Panc1 (cell line): Measurements from ENCODE around the gene KDM1B. TPM values are rescaled to one million over a fixed set of nuclear protein-coding genes. Genes with fewer than 3 reads are reported as not detected.

Source experiments
- ATAC-seq: fragments of 200-7000 bp; cut with Tn5 transposase; 2 replicates; pipeline ENCODE4 v1.9.1; 2020; ENCODE audit warnings: mild to moderate bottlenecking, moderate library complexity
- BruUV-seq: library from RNA; stranded (reverse); fragments of 400-500 nt; replicated peaks from 2 replicates; lab custom pipeline; 2021; lab: Mats Ljungman, UMichigan
- CTCF ChIA-PET: fragments of 300-600 bp; sonication (Branson Sonifier 250); formaldehyde crosslinking; loops from one replicate; lab custom pipeline; 2022; ENCODE audit warnings: antibody characterized with exemption; lab: Charles Lee
- POLR2A ChIA-PET: fragments of 300-600 bp; sonication (Branson Sonifier 250); formaldehyde crosslinking; loops from one replicate; lab custom pipeline; 2022; ENCODE audit warnings: antibody characterized with exemption; lab: Charles Lee
- DNase-seq: peaks from one replicate; pipeline ENCODE4 v3.0.0-alpha.2; 2010; ENCODE audit warnings: low read depth, low spot score
- H3K27ac ChIP-seq: 2 replicates; pipeline ENCODE4 v1.5.1; 2011; ENCODE audit warnings: mild to moderate bottlenecking, low read length, inconsistent platforms
- H3K27me3 ChIP-seq: fragments of 200-500 bp; sonication (Bioruptor generic); 2 replicates; pipeline ENCODE4 v1.6.0; 2014; ENCODE audit warnings: low read length, inconsistent platforms; ENCODE audit not compliant: control insufficient read depth, insufficient read depth
- H3K36me3 ChIP-seq: fragments of 200-500 bp; sonication (Bioruptor generic); 2 replicates; pipeline ENCODE4 v1.5.1; 2014; ENCODE audit warnings: inconsistent platforms, mild to moderate bottlenecking, low read length, moderate library complexity; ENCODE audit not compliant: control insufficient read depth, insufficient read depth
- H3K4me1 ChIP-seq: 2 replicates; pipeline ENCODE4 v1.5.1; 2011; ENCODE audit warnings: inconsistent platforms, mild to moderate bottlenecking, low read length, moderate library complexity; ENCODE audit not compliant: control insufficient read depth, insufficient read depth
- H3K4me3 ChIP-seq, 2 experiments: 2 replicates each; pipeline ENCODE4 v1.5.1; 2011 to 2012; ENCODE audit warnings: low read depth in 2 of 2, low read length in 2 of 2, mild to moderate bottlenecking in 2 of 2, inconsistent platforms in 1 of 2, moderate library complexity in 1 of 2
- H3K9me3 ChIP-seq: fragments of 200-500 bp; sonication (Bioruptor generic); 2 replicates; pipeline ENCODE4 v1.5.1; 2014; ENCODE audit warnings: low read depth, mild to moderate bottlenecking, inconsistent platforms, low read length, moderate library complexity; ENCODE audit not compliant: control insufficient read depth, insufficient read depth
- POLR2AphosphoS5 ChIP-seq: IDR thresholded peaks from 2 replicates; pipeline ENCODE4 v1.6.1; 2012; ENCODE audit warnings: mild to moderate bottlenecking, low read depth, low read length, moderate library complexity
- SIN3A ChIP-seq: IDR thresholded peaks from 2 replicates; pipeline ENCODE4 v1.6.1; 2012; ENCODE audit warnings: low read depth, mild to moderate bottlenecking, low read length, moderate library complexity, borderline replicate concordance; ENCODE audit not compliant: insufficient read depth
- TCF7L2 ChIP-seq: IDR thresholded peaks from 2 replicates; pipeline ENCODE4 v1.6.1; 2011; ENCODE audit warnings: mild to moderate bottlenecking, low read depth, low read length, inconsistent platforms
- in situ Hi-C: cut with HindIII; loops from 2 replicates; pipeline ENCODE4 v1.10.0; 2016; ENCODE audit warnings: low sequenced_read_pairs, low pct_unique_long_range_greater_than_20kb
- intact Hi-C: fragments of 100-400 bp; cut with micrococcal nuclease; formaldehyde crosslinking; loops from one replicate; pipeline ENCODE4 v1.10.0; 2022; ENCODE audit not compliant: unreplicated experiment
- total RNA-seq: library from RNA; stranded (reverse); gene quantifications from one replicate; pipeline ENCODE4 v1.2.1, GENCODE V29; 2021; ENCODE audit not compliant: unreplicated experiment
- TF ChIP-seq, protein P1 (sequence below), 2 experiments: IDR thresholded peaks; 2 replicates each; pipeline ENCODE4 v1.6.1; 2011 to 2012; ENCODE audit warnings: low read depth in 2 of 2, control low read depth in 1 of 2, low read length in 1 of 2, mild to moderate bottlenecking in 1 of 2, moderate library complexity in 1 of 2; ENCODE audit not compliant: insufficient read depth in 1 of 2
- TF ChIP-seq, protein P2 (sequence below): fragments of 450-650 bp; IDR thresholded peaks from 2 replicates; pipeline ENCODE4 v1.5.1; 2017; ENCODE audit warnings: mild to moderate bottlenecking

The KDM1B gene
- total RNA-seq, 1 experiment from 2014 or later = 27.1 TPM

DNA sequence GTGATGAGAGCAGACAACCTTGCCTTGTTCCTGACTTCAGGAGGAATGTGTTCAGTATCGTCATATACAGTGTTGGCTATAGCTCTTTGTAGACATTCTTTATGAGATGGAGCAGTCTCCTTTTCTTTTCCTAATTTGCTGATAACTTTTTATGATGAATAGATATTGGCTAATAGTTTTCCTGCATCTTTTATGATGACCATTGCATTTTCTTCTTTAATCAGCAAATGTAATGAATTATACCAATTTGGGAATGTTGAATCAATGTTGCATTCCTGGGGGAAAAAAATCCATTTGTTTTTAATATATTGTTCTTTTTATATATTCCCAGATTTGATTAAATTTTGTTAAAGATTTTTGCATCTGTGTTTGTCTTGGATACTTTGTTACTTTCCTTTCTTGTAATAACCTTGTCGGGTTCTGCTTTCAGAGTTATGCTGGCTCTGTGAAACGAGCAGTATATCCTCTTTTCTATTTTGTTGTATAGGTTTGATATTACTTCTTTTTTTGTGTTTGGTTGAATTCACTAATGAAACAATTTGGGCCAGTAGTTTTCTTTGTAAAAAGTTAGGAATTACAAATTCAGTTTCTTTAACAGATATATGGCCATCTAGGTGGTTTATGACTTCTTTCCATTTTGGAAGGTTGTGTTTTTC lies 23.9 kb downstream of the KDM1B start:
- BruUV-seq = no TSS peak
- ATAC-seq = no peak
- DNase-seq = no peak
- Histone ChIP-seq H3K36me3 (no peaks in the 10 kb centered on the region), H3K4me1 (no peaks in the 10 kb centered on the region), H3K9me3 (no peaks in the 10 kb centered on the region), H3K27me3 (no peaks in the 10 kb centered on the region), H3K27ac (no peak overlapping the region), H3K4me3 (no peak overlapping the region)
- intact Hi-C loops = no loop called here
- CTCF ChIA-PET = no interaction called here
- in situ Hi-C loops = no loop called here
- TF ChIP-seq POLR2AphosphoS5 (no peak), TCF7L2 (no peak), SIN3A (no peak)
- TF ChIP-seq, protein P1, sequence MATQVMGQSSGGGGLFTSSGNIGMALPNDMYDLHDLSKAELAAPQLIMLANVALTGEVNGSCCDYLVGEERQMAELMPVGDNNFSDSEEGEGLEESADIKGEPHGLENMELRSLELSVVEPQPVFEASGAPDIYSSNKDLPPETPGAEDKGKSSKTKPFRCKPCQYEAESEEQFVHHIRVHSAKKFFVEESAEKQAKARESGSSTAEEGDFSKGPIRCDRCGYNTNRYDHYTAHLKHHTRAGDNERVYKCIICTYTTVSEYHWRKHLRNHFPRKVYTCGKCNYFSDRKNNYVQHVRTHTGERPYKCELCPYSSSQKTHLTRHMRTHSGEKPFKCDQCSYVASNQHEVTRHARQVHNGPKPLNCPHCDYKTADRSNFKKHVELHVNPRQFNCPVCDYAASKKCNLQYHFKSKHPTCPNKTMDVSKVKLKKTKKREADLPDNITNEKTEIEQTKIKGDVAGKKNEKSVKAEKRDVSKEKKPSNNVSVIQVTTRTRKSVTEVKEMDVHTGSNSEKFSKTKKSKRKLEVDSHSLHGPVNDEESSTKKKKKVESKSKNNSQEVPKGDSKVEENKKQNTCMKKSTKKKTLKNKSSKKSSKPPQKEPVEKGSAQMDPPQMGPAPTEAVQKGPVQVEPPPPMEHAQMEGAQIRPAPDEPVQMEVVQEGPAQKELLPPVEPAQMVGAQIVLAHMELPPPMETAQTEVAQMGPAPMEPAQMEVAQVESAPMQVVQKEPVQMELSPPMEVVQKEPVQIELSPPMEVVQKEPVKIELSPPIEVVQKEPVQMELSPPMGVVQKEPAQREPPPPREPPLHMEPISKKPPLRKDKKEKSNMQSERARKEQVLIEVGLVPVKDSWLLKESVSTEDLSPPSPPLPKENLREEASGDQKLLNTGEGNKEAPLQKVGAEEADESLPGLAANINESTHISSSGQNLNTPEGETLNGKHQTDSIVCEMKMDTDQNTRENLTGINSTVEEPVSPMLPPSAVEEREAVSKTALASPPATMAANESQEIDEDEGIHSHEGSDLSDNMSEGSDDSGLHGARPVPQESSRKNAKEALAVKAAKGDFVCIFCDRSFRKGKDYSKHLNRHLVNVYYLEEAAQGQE (IDR thresholded peaks at IDR 0.05; ENCODE audit: insufficient read depth in 1 of 2, low read depth in 2 of 2, low read length in 1 of 2) = no peak
- TF ChIP-seq, protein P2, sequence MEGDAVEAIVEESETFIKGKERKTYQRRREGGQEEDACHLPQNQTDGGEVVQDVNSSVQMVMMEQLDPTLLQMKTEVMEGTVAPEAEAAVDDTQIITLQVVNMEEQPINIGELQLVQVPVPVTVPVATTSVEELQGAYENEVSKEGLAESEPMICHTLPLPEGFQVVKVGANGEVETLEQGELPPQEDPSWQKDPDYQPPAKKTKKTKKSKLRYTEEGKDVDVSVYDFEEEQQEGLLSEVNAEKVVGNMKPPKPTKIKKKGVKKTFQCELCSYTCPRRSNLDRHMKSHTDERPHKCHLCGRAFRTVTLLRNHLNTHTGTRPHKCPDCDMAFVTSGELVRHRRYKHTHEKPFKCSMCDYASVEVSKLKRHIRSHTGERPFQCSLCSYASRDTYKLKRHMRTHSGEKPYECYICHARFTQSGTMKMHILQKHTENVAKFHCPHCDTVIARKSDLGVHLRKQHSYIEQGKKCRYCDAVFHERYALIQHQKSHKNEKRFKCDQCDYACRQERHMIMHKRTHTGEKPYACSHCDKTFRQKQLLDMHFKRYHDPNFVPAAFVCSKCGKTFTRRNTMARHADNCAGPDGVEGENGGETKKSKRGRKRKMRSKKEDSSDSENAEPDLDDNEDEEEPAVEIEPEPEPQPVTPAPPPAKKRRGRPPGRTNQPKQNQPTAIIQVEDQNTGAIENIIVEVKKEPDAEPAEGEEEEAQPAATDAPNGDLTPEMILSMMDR = no peak
- POLR2A ChIA-PET = interaction anchor here (0.7 kb wide), 1 partner anchor 23 kb away, joined by 4 read pairs; no protein-coding TSS in a partner anchor

DNA sequence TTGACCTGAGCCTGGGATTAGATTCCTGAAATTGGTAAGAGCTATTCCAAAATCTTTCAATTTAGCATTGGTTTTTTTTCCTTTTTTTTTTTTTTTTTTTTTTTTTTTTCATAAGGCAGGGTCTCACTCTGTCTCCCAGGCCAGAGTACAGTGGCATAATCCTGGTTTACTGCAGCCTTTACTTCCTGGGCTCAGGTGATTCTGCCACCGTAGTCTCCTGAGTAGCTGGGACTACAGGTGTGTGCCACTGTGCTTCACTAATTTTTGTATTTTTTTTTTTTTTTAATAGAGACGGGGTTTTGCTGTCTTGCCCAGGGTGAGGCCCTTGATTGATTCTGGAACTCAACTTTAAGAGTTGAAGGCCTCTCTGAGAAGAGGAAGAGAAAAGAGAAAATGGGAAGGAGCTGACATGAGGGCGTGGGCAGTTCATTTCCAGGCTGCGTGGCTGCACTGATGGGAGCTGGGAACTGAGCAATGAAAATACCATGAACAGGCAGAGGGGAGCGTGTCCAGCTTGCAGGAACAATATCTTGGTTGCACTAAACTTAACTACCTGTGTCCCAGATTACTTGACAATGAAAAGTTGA lies 24.6 kb downstream of the KDM1B start:
- in situ Hi-C loops (no loop called here), intact Hi-C loops (no loop called here)
- H3K27me3 ChIP-seq = no peaks in the 10 kb centered on the region
- ATAC-seq = no peak
- H3K4me1 ChIP-seq = no peaks in the 10 kb centered on the region
- DNase-seq = no peak
- ChIA-PET POLR2A (interaction anchor here (0.7 kb wide), 1 partner anchor 22 kb away, joined by 4 read pairs; no protein-coding TSS in a partner anchor), CTCF (no interaction called here)
- H3K9me3 ChIP-seq = no peaks in the 10 kb centered on the region
- TF ChIP-seq, protein P2 = no peak
- TF ChIP-seq POLR2AphosphoS5 (no peak), TCF7L2 (no peak), SIN3A (no peak)
- TF ChIP-seq, protein P1 (IDR thresholded peaks at IDR 0.05; ENCODE audit: insufficient read depth in 1 of 2, low read depth in 2 of 2, low read length in 1 of 2) = no peak
- H3K36me3 ChIP-seq = no peaks in the 10 kb centered on the region
- H3K4me3 ChIP-seq = no peak overlapping the region
- no TSS peak for BruUV-seq
- no peak overlapping the region for H3K27ac ChIP-seq
